Psoas muscle (tissue), 8 donors: ENCODE measurements around the gene SH3BP4. TPM values are rescaled to one million over a fixed set of nuclear protein-coding genes. Genes with fewer than 3 reads are reported as not detected.

Experiments used
- ATAC-seq, 4 donors: fragments of 200-7000 bp; cut with Tn5 transposase; one replicate each; pipeline ENCODE4 v1.9.1; 2020; ENCODE audit warnings: moderate library complexity in 3 of 4, mild to moderate bottlenecking in 2 of 4
- DNase-seq, 2 donors: peaks; one replicate each; pipeline ENCODE4 v3.0.0-alpha.2; 2020
- H3K27ac ChIP-seq: fragments of 200-600 bp; one replicate; pipeline ENCODE4 v1.8.0; 2022
- H3K27me3 ChIP-seq, 3 donors: fragments of 200-600 bp in 1 of 3; one replicate each; pipeline versions ENCODE4 v1.6.1 to v1.8.0; 2013 to 2022; ENCODE audit warnings: low read length in 2 of 3, mild to moderate bottlenecking in 2 of 3, moderate library complexity in 1 of 3; ENCODE audit not compliant: insufficient read depth in 3 of 3
- H3K36me3 ChIP-seq, 2 donors: fragments of 200-600 bp in 1 of 2; one replicate each; pipeline versions ENCODE4 v1.6.1 to v1.8.0; 2013 to 2022; ENCODE audit warnings: low read depth in 1 of 2, mild to moderate bottlenecking in 1 of 2, moderate library complexity in 1 of 2; ENCODE audit not compliant: insufficient read depth in 1 of 2
- H3K4me1 ChIP-seq: fragments of 200-600 bp; one replicate; pipeline ENCODE4 v1.8.0; 2022
- H3K4me3 ChIP-seq: fragments of 200-600 bp; one replicate; pipeline ENCODE4 v1.8.0; 2022; ENCODE audit warnings: mild to moderate bottlenecking
- H3K9me3 ChIP-seq: fragments of 200-600 bp; one replicate; pipeline ENCODE4 v1.8.0; 2022
- CTCF ChIP-seq: fragments of 200-600 bp; IDR thresholded peaks from one replicate; pipeline ENCODE4 v1.8.0; 2022; ENCODE audit warnings: antibody characterized with exemption
- WGBS, 3 donors: extraction: QIAGEN DNeasy Blood & Tissue Kit; methylation state at CpG; one replicate each; pipeline versions ENCODE4 v1.1.6 to v1.1.7; 2013; 5-methylcytosine and 5-hydroxymethylcytosine counted together
- intact Hi-C, 2 donors: fragments of 100-400 bp; cut with DNase I; formaldehyde crosslinking; loops; one replicate each; pipeline versions ENCODE4 v1.11.0 to v1.14.2; 2022
- polyA plus RNA-seq, 3 donors: library from polyadenylated mRNA; stranded (reverse); fragments of 200-250 nt; gene quantifications; one replicate each; pipeline ENCODE4 v1.2.3, GENCODE V29; 2013
- total RNA-seq, 4 donors: library from RNA; stranded (reverse); fragmentation: NEBNext Ultra II Directional in 2 of 4; extraction: Animal tissue kit (Norgen Biotek cat#: 25700) in 2 of 4; gene quantifications; one replicate each; pipeline versions ENCODE4 v1.2.1 to v1.2.4, GENCODE V29; 2021 to 2023
- donor health status: healthy with polysubstance abuse.
- donor health status: DM: no; HTN: no; CAD: no; lungs with moderate emphysema.
- donor health status: Bipolar disorder and iron deficiency.
- donor health status: healthy.
- donor health status: DM: yes; HTN: yes; CAD: no.
- donor health status: DM: no; HTN: no; CAD: no.
- donor health status: DM: no; HTN: no; CAD: no.
- donor health status: DM: yes; HTN: yes; CAD: no.

The SH3BP4 gene
- total and polyA plus RNA-seq, 7 donors, result 3.0 to 14.9 (median 9.4) TPM

- Histone ChIP-seq H3K36me3 (no peaks in the 10 kb centered on the region), H3K27me3 (peaks cover 0 to 6% (median 0%) of the 10 kb centered on the region in 3 donors), H3K4me3 (no peak overlapping the region), H3K27ac (no peak overlapping the region), H3K4me1 (no peaks in the 10 kb centered on the region), H3K9me3 (no peaks in the 10 kb centered on the region)
- no peak for TF ChIP-seq CTCF
- DNase-seq (no peak), ATAC-seq (no peak)
- intact Hi-C loops, result no loop called here
- 81 to 89% (median 86%) methylated on average over 8 of the region's 8 CpGs for WGBS, 3 donors
Observed at GRCh38 chr2:235078914-235079472, 127.2 kb downstream of the SH3BP4 start.

GRCh38 chr2:235080101-235080500, 128.3 kb downstream of the SH3BP4 start:
- ATAC-seq, result no peak
- WGBS, 3 donors, result 71 to 79% (median 72%) methylated on average over 2 of the region's 2 CpGs
- Histone ChIP-seq H3K36me3 (no peaks in the 10 kb centered on the region), H3K27ac (no peak overlapping the region), H3K4me1 (no peaks in the 10 kb centered on the region), H3K9me3 (no peaks in the 10 kb centered on the region), H3K4me3 (no peak overlapping the region), H3K27me3 (peaks cover 0 to 6% (median 0%) of the 10 kb centered on the region in 3 donors)
- intact Hi-C loops, result no loop called here
- DNase-seq, result no peak
- no peak for TF ChIP-seq CTCF

GRCh38 chr2:235082578-235083338, 130.9 kb downstream of the SH3BP4 start:
- TF ChIP-seq CTCF, result no peak
- WGBS, 3 donors, result 69 to 77% (median 73%) methylated on average over 8 of the region's 8 CpGs
- Histone ChIP-seq H3K9me3 (no peaks in the 10 kb centered on the region), H3K4me3 (no peak overlapping the region), H3K27me3 (peaks cover 0 to 12% (median 0%) of the 10 kb centered on the region in 3 donors), H3K27ac (no peak overlapping the region), H3K4me1 (no peaks in the 10 kb centered on the region), H3K36me3 (no peaks in the 10 kb centered on the region)
- no peak for ATAC-seq
- intact Hi-C loops, result no loop called here
- DNase-seq, result no peak

- DNase-seq, result no peak
- Histone ChIP-seq H3K27me3 (peaks cover 0 to 12% (median 0%) of the 10 kb centered on the region in 3 donors), H3K36me3 (no peaks in the 10 kb centered on the region), H3K27ac (no peak overlapping the region), H3K4me3 (no peak overlapping the region), H3K4me1 (no peaks in the 10 kb centered on the region), H3K9me3 (no peaks in the 10 kb centered on the region)
- TF ChIP-seq CTCF, result no peak
- ATAC-seq, result no peak
- intact Hi-C loops, result no loop called here
- WGBS, 3 donors, result 57 to 86% (median 59%) methylated on average over 3 of the region's 3 CpGs
Observed at GRCh38 chr2:235083822-235084221, 132.0 kb downstream of the SH3BP4 start.
